ENCODE data around the gene VOPP1.

Gene VOPP1

DNA sequence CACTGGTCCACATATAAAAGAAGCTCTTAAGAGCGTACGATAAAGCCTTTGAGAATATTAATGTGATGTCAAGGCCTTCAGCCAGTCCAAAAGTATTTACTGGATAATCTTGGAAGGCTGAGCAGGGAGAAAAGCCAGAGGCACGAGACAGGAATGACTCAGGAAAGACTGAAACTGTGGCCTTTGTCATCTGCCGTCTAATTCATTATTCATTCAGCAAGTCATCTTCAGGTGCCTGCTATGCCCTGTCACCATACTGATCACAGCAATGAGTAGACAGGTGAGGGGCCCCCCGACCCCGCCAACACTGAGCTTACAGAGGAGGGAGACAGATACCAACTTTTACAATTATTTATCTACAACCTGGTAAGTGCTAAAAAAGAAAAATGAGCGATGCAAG lies 78.9 kb downstream of the VOPP1 start:
- no peak for TF ChIP-seq JUND (IDR thresholded peaks at IDR 0.05; ENCODE audit: low read depth)
- in situ Hi-C loops (cut with HindIII; ENCODE audit: low pct_unique_long_range_greater_than_20kb, low sequenced_read_pairs) = no loop called here
- no peak for DNase-seq (ENCODE audit: low read depth in 1 of 2, low spot score in 1 of 2)

DNA sequence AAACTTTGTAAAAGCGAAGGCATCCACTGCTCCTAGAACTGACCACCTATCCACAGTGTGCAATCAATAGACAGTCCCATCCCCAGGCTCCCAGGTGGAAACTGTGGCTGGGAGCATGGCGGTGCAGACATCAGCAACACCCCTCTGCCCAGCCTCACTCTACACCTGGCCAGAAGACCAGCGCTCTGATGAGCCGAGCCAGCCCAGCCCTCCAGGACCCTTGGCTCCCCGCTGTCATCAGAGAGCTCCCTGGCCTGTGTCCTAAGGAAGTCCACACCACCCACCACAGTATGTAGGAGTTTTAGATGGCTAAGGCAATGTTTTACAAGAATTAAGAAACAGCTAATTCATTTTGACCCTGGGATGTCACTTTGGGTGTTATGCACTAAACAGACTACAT lies 81.0 kb downstream of the VOPP1 start:
- in situ Hi-C loops (cut with HindIII; ENCODE audit: low pct_unique_long_range_greater_than_20kb, low sequenced_read_pairs) = no loop called here
- DNase-seq (ENCODE audit: low read depth in 1 of 2, low spot score in 1 of 2) = no peak
- no peak for TF ChIP-seq JUND (IDR thresholded peaks at IDR 0.05; ENCODE audit: low read depth)

DNA sequence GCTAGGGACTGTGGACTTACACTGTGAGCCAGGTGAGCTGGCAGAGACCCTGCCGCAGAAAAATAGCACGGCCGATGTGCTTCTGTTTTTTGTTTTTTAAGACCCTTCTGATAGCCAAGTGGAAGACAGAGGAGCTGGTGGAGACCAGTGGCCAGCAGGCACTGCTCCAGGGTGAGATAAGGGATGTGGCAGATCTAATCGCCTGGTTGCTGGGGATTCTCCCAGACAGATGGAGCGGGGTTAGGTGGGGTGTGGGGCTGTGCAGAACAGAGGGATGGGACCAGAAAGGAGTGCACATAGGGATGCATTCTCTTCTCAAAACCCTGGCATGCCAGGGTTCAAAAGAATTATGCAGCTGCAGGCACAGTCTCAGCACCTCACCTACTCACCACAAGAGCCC lies 82.2 kb downstream of the VOPP1 start:
- no peak for TF ChIP-seq JUND (IDR thresholded peaks at IDR 0.05; ENCODE audit: low read depth)
- DNase-seq (ENCODE audit: low read depth in 1 of 2, low spot score in 1 of 2) = no peak
- in situ Hi-C loops (cut with HindIII; ENCODE audit: low pct_unique_long_range_greater_than_20kb, low sequenced_read_pairs) = no loop called here

DNA sequence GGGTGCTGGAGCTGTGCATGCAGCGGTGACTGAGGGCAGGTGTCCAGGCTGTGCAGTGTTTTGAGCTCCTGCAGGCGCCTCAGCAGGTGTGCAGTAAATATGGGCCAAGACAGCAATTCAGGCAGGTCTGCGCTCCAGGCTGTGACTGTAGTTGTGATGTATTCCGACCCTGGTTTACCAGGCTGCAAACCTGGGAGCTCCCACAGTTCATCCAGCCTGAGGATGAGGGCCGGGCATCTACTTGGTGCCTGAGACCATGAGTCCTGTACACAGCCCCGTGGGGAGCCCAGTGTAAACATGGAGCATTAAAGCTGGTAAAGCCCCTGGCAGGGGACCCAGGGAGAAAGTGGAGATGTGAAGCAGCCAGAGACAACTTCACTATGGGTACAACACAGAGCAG lies 82.8 kb downstream of the VOPP1 start:
- in situ Hi-C loops (cut with HindIII; ENCODE audit: low pct_unique_long_range_greater_than_20kb, low sequenced_read_pairs) = no loop called here
- DNase-seq (ENCODE audit: low read depth in 1 of 2, low spot score in 1 of 2) = no peak
- TF ChIP-seq JUND (IDR thresholded peaks at IDR 0.05; ENCODE audit: low read depth) = no peak

DNA sequence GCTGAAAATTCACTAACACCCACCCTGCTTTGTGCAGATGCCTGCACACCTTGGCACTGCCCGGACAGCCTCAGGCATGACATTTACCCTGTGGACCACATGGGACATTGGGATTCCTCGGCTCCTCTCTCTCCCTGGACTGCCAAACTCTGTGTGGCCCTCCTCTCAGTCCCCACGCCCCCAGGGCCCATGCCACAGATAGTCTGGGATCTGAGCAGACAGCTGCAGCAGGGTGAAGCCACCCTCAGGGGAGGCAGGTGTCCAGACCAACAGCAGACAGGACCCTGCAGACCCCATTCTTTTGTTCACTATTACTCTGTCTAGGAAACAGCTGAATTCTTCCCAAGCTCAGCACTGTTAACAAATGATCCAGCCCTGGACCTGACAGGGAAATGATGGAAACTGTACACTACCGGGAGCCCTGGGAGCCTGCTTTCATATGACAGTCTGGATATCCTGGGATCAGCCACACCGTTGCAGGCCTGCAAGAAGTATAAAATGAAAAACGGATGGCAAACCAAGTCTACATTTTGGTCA lies 83.4 kb downstream of the VOPP1 start:
- in situ Hi-C loops (cut with HindIII; ENCODE audit: low pct_unique_long_range_greater_than_20kb, low sequenced_read_pairs) = no loop called here
- DNase-seq (ENCODE audit: low read depth in 1 of 2, low spot score in 1 of 2) = no peak
- TF ChIP-seq JUND (IDR thresholded peaks at IDR 0.05; ENCODE audit: low read depth) = no peak

DNA sequence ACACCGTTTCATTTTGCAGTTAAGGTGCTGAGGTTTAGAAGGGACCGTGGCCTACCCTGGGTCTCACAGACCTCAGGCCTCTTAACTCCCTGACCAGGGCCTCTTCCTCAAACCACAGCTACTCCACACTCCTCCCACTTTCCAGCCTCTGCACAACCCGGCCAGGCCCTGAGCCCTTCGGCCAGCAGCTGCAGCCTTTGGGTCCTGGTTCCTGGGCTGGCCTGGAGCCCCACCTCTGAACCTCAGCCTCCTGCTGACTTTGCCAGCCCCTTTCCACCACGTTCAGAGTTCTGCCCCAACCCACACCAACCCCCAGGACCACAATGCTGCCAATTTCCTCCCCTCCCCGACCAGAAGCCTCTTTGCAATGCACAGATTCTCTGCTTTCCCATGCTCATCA lies 84.1 kb downstream of the VOPP1 start:
- no peak for DNase-seq (ENCODE audit: low read depth in 1 of 2, low spot score in 1 of 2)
- no peak for TF ChIP-seq JUND (IDR thresholded peaks at IDR 0.05; ENCODE audit: low read depth)
- in situ Hi-C loops (cut with HindIII; ENCODE audit: low pct_unique_long_range_greater_than_20kb, low sequenced_read_pairs) = no loop called here

DNA sequence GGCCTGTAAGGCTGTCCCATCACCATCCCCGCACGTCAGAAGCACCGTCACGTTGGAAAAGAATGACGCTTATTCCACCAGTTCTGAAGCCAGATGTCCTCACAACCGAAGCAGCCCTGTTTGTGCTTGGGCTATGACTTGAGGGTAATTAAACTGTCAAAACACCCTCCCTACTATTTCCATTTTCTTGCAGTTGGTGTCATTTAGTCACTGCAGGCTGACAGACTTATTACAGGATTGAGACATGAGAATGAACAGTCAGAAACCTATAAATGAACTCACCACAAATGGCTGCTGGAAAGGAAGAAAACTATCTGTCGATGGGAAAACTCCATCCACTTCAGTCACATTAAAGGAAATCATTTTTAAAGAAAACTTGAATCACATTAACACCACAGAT lies 85.3 kb downstream of the VOPP1 start:
- DNase-seq (ENCODE audit: low read depth in 1 of 2, low spot score in 1 of 2) = no peak
- TF ChIP-seq JUND (IDR thresholded peaks at IDR 0.05; ENCODE audit: low read depth) = no peak
- in situ Hi-C loops (cut with HindIII; ENCODE audit: low pct_unique_long_range_greater_than_20kb, low sequenced_read_pairs) = no loop called here

DNA sequence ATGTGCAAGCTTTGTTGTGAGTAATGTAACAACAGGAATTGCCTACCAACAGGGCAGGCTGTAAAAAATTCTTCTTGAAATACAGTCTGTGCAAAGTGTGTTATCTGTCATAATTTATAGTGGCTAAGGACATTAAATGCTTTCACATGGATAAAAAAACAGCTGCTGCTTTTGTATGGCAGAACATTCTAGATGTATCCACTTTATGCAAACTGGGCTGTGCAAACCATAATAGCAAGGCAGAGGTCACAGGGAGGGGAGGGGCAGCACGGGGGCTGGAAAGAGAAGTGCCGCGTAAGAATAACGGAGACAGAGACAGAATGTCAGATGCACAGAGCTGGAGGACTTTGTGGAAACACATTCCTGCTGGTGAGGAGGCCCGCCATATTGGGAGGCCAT lies 86.1 kb downstream of the VOPP1 start:
- TF ChIP-seq JUND (IDR thresholded peaks at IDR 0.05; ENCODE audit: low read depth) = no peak
- in situ Hi-C loops (cut with HindIII; ENCODE audit: low pct_unique_long_range_greater_than_20kb, low sequenced_read_pairs) = no loop called here

DNA sequence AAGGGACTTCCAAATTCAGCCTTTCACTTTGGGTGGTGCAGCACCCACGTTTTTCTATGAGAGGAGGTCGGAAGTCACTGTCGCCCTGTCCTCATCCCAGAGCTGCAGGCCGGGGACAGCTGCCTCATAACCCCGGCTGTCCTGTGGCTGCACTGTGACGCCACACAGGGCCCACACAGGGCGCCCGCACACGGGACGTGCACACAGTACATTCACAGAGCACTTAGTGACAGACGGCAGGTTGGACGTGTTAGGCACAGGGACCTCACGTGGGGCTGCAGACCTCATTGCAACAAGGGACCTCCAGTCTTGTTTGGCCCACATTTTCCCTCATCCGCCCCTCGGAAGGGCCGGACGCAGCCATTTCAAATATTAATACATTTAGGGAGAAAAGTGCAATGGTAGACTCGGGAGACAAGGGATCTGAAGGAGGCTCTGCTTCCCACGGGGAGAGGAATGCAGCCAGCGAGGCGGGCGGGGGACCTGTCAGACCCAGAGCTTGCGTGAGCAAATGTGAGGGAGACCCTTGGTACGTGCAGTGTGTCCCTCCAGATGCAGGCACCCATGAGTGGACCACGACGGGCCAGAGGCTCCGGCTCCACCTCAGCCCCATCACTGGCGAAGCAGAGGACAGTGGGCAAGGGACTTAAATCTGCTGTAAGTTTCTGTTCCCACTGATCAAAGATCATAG lies 86.7 kb downstream of the VOPP1 start:
- in situ Hi-C loops (cut with HindIII; ENCODE audit: low pct_unique_long_range_greater_than_20kb, low sequenced_read_pairs) = no loop called here
- TF ChIP-seq JUND (IDR thresholded peaks at IDR 0.05; ENCODE audit: low read depth) = no peak
- DNase-seq (ENCODE audit: low read depth in 1 of 2, low spot score in 1 of 2) = no peak

More for the DNA sequence above, 86.1 kb downstream of the VOPP1 start:
- no peak for DNase-seq (ENCODE audit: low read depth in 1 of 2, low spot score in 1 of 2)

DNA sequence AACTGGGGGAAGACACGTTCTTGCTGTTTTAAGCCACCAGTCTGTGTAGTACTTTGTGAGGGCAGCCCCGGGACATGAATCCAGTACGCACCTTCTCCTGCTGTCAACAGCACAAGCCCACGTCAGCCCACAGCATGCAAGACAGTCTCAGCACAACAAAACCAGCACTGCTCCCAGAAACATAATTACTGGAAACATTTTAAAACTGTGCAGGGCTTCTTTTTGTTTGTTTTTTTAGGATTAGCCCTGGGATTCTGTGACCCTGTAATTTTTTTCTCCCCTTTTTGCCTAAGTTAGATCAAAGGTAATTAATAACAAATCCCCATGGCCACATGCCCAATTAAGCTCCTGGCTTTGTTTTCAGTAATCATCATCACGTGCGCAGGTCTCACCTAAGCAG lies 87.5 kb downstream of the VOPP1 start:
- TF ChIP-seq JUND (IDR thresholded peaks at IDR 0.05; ENCODE audit: low read depth) = no peak
- in situ Hi-C loops (cut with HindIII; ENCODE audit: low pct_unique_long_range_greater_than_20kb, low sequenced_read_pairs) = no loop called here

DNA sequence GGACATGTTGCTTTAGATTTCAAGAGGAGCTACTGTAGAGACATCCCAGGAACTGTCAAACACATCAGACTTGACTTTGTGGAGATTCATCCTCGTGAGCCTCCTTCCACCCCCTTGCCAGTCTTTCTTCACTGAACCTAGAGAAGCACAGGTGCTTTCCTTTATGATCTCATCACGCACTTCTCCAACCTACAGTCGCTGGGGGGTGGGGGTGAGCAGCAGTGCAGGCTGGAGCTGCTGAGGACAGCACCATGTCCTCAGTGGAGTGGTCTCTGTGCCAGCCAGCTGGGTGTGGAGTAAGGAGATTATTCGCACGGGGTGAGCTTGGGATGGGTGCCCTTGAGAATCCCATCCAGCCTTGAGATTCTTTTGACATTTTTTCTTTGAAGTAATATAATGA lies 88.1 kb downstream of the VOPP1 start:
- TF ChIP-seq JUND (IDR thresholded peaks at IDR 0.05; ENCODE audit: low read depth) = no peak
- no peak for DNase-seq (ENCODE audit: low read depth in 1 of 2, low spot score in 1 of 2)
- in situ Hi-C loops (cut with HindIII; ENCODE audit: low pct_unique_long_range_greater_than_20kb, low sequenced_read_pairs) = no loop called here

More for the DNA sequence above, 87.5 kb downstream of the VOPP1 start:
- DNase-seq (ENCODE audit: low read depth in 1 of 2, low spot score in 1 of 2) = no peak

DNA sequence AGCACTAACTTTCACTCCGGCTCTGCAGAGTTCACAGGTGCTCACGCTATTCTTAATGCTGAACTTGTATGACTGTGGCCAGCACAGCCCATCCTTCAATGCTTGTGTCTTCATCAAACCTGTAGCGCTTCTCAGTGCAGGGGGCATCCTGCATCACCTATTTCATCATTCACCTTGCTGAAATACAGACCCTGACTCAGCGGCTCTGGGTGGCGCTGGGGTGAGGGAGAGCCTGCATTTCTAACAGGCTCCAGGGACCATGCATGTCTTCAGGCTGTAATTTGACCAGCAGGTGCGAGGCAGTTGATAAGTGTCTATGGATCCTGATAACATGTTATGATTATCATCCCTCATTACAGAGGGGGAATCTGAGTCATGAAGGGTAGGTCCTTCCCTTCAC lies 89.3 kb downstream of the VOPP1 start:
- in situ Hi-C loops (cut with HindIII; ENCODE audit: low pct_unique_long_range_greater_than_20kb, low sequenced_read_pairs) = no loop called here
- no peak for TF ChIP-seq JUND (IDR thresholded peaks at IDR 0.05; ENCODE audit: low read depth)
- DNase-seq (ENCODE audit: low read depth in 1 of 2, low spot score in 1 of 2) = no peak

DNA sequence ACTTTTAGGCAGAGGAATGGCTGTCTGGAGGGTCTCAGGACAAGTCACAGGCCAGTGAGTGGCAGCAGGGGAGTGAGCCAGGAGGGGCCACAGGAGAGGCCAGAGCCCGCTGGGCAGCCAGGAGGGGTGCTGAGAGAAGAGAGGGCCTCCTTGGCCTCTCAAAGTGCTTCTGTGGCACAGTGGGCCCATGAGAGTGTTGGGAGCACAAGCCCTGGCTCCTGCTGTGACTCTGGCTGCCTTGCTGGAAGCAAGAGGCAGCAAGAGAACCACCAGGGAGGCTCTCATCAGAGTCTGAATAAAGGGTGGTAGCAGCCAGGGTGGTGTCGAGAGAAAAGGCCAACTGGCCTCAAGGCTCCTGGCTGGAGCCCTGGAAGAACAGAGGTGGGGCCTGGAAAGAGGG lies 91.1 kb downstream of the VOPP1 start:
- no peak for TF ChIP-seq JUND (IDR thresholded peaks at IDR 0.05; ENCODE audit: low read depth)
- in situ Hi-C loops (cut with HindIII; ENCODE audit: low pct_unique_long_range_greater_than_20kb, low sequenced_read_pairs) = no loop called here
- no peak for DNase-seq (ENCODE audit: low read depth in 1 of 2, low spot score in 1 of 2)

DNA sequence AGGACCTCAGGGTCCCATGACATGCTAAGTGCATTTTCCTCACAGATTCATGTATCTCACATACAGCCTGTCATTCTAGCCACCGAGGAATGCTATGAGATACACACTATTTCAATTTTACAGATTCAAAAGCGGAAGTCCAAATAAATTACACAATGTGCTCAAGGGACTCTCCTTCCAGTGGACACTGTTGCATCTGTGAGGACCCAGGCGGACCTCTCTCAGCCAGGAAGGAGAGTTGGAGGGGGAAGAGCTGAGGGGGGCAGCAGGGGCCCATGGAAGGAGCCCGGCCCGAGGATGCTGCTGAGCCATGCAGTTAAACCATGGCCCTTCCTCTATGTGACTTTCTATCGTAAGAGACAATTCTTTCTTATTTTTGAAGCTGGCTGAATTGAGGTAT lies 93.6 kb downstream of the VOPP1 start:
- in situ Hi-C loops (cut with HindIII; ENCODE audit: low pct_unique_long_range_greater_than_20kb, low sequenced_read_pairs) = no loop called here
- no peak for TF ChIP-seq JUND (IDR thresholded peaks at IDR 0.05; ENCODE audit: low read depth)
- DNase-seq (ENCODE audit: low read depth in 1 of 2, low spot score in 1 of 2) = no peak

Measured in T47D (cell line).